Gastrocnemius medialis (tissue), 4 donors: ENCODE measurements around the gene ACO1. TPM values are rescaled to one million over a fixed set of nuclear protein-coding genes. Genes with fewer than 3 reads are reported as not detected.

ENCODE experiments used
- ATAC-seq, 2 donors: fragments of 150-250 bp; one replicate each; pipeline ENCODE4 v1.9.1; 2016
- DNase-seq, 2 donors: peaks; one replicate each; pipeline ENCODE4 v3.0.0-alpha.2; 2019
- H3K27ac ChIP-seq, 4 donors: fragments of 200-600 bp; sonication (generic); 1 replicate in 1 of 4; 2 replicates in 3 of 4; pipeline ENCODE4 v1.5.1; 2016 to 2018; ENCODE audit warnings: mild to moderate bottlenecking in 2 of 4, moderate library complexity in 1 of 4
- H3K27me3 ChIP-seq, 3 donors: fragments of 200-600 bp; sonication (generic) in 2 of 3; 1 replicate in 1 of 3; 2 replicates in 2 of 3; pipeline versions ENCODE4 v1.5.1 to v1.6.0; 2016 to 2019; ENCODE audit warnings: mild to moderate bottlenecking in 1 of 3, moderate library complexity in 1 of 3
- H3K36me3 ChIP-seq, 2 donors: fragments of 200-600 bp; sonication (generic) in 1 of 2; one replicate each; pipeline ENCODE4 v1.5.1; 2017 to 2018
- H3K4me1 ChIP-seq, 2 donors: fragments of 200-600 bp; sonication (generic) in 1 of 2; one replicate each; pipeline ENCODE4 v1.5.1; 2016 to 2017; ENCODE audit warnings: mild to moderate bottlenecking in 2 of 2
- H3K4me3 ChIP-seq, 4 donors: fragments of 200-600 bp; sonication (generic) in 3 of 4; 1 replicate in 1 of 4; 2 replicates in 3 of 4; pipeline ENCODE4 v1.5.1; 2016 to 2019; ENCODE audit warnings: mild to moderate bottlenecking in 2 of 4
- H3K9me3 ChIP-seq, 3 donors: fragments of 200-600 bp; sonication (generic) in 2 of 3; 1 replicate in 1 of 3; 2 replicates in 2 of 3; pipeline ENCODE4 v1.5.1; 2016 to 2019
- CTCF ChIP-seq, 5 experiments: fragments of 450-650 bp in 3 of 5; fragments of 200-600 bp in 2 of 5; sonication (generic) in 2 of 5; IDR thresholded peaks in 4 of 5; conservative IDR thresholded peaks in 1 of 5; 1 replicate in 4 of 5; 2 replicates in 1 of 5; pipeline ENCODE4 v1.5.1; 2016 to 2019; ENCODE audit warnings: antibody characterized with exemption in 5 of 5, mild to moderate bottlenecking in 3 of 5, moderate library complexity in 3 of 5
- POLR2A ChIP-seq, 2 donors: fragments of 450-650 bp; IDR thresholded peaks; one replicate each; pipeline ENCODE4 v1.6.1; 2017; ENCODE audit warnings: antibody characterized with exemption in 2 of 2, mild to moderate bottlenecking in 2 of 2, moderate library complexity in 2 of 2
- in situ Hi-C, 4 donors: fragments of 200-750 bp; cut with MboI; loops; one replicate each; pipeline versions ENCODE4 v1.15.0 to v1.8.0; 2017; ENCODE audit warnings: low sequenced_read_pairs in 4 of 4
- intact Hi-C: fragments of 100-400 bp; cut with DNase I; formaldehyde crosslinking; loops from one replicate; pipeline ENCODE4 v1.15.1; 2023; ENCODE audit warnings: low total_unique reads
- total RNA-seq, 4 donors: library from RNA; depleted of rRNA; stranded (reverse); fragments of >200 nt; gene quantifications; one replicate each; pipeline versions ENCODE4 v1.1.0 to v1.2.3, GENCODE V29; 2016

The ACO1 gene
- total RNA-seq, 4 donors from 2014 or later: 28.3 to 35.0 (median 30.3) TPM

GRCh38 chr9:32360983-32361673 is 23.3 kb upstream of the ACO1 start:
- ATAC-seq (no peak), DNase-seq (no peak)
- H3K27ac ChIP-seq: no peak overlapping the region
- no peak for TF ChIP-seq CTCF (IDR thresholded peaks at IDR 0.05 in 4 of 5, conservative IDR thresholded peaks at IDR 0.05 in 1 of 5)
- no peak for TF ChIP-seq POLR2A (IDR thresholded peaks at IDR 0.05)
- no peak overlapping the region for H3K4me3 ChIP-seq
- no peaks in the 10 kb centered on the region for H3K4me1 ChIP-seq
- no peaks in the 10 kb centered on the region for H3K9me3 ChIP-seq
- intact Hi-C loops: no loop called here
- H3K36me3 ChIP-seq: no peaks in the 10 kb centered on the region
- no peaks in the 10 kb centered on the region for H3K27me3 ChIP-seq
- in situ Hi-C loops: no loop called here

DNA sequence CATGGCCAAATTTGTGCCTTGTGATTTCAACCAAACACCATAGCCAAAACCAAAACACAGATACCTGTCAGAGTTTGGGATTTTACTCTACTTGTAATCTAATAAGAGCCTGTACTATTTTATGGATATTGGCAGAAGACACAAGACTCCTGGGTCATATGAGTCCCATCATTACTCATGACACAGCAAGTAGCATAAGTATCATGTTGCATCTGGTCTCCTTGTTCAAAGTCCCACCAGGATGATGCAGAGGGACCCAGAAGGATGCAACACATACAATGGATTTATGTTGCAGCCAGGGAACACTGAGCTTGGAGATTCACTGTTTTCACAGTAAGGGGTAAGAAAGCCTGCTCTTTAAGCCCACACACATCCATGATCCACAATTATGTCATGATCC is 13.2 kb upstream of the ACO1 start:
- intact Hi-C loops: no loop called here
- TF ChIP-seq CTCF (IDR thresholded peaks at IDR 0.05 in 4 of 5, conservative IDR thresholded peaks at IDR 0.05 in 1 of 5) (no peak), POLR2A (IDR thresholded peaks at IDR 0.05) (no peak)
- no peak for ATAC-seq

GRCh38 chr9:32371679-32372078 is 12.8 kb upstream of the ACO1 start:
- ATAC-seq: no peak
- in situ Hi-C loops: loop anchor here in 1 of 4 donors (5.0 to 10.0 kb wide), 2 partner anchors 206 to 603 kb away; no protein-coding TSS in a partner anchor

More for the DNA sequence above, 13.2 kb upstream of the ACO1 start:
- no peak overlapping the region for H3K27ac ChIP-seq
- H3K4me3 ChIP-seq: no peak overlapping the region
- H3K4me1 ChIP-seq: no peaks in the 10 kb centered on the region
- no peak for DNase-seq
- H3K9me3 ChIP-seq: no peaks in the 10 kb centered on the region
- in situ Hi-C loops: loop anchor here in 1 of 4 donors (5.0 to 10.0 kb wide), 2 partner anchors 206 to 604 kb away; no protein-coding TSS in a partner anchor
- no peaks in the 10 kb centered on the region for H3K36me3 ChIP-seq
- no peaks in the 10 kb centered on the region for H3K27me3 ChIP-seq

GRCh38 chr9:32376285-32376684 is 8.2 kb upstream of the ACO1 start:
- Histone ChIP-seq H3K36me3 (no peaks in the 10 kb centered on the region), H3K27me3 (no peaks in the 10 kb centered on the region), H3K9me3 (no peaks in the 10 kb centered on the region), H3K27ac (no peak overlapping the region), H3K4me1 (peaks cover 0 to 3% of the 10 kb centered on the region in 2 donors), H3K4me3 (no peak overlapping the region)
- TF ChIP-seq CTCF (IDR thresholded peaks at IDR 0.05 in 4 of 5, conservative IDR thresholded peaks at IDR 0.05 in 1 of 5) (no peak), POLR2A (IDR thresholded peaks at IDR 0.05) (no peak)
- in situ Hi-C loops (loop anchor here in 2 of 4 donors (10.0 to 25.0 kb wide), 2 partner anchors 599 to 786 kb away; partner anchors contain the start of gene B4GALT1 (in 1 of the 2)), intact Hi-C loops (no loop called here)
- ATAC-seq (no peak), DNase-seq (no peak)

More at GRCh38 chr9:32371679-32372078, 12.8 kb upstream of the ACO1 start:
- TF ChIP-seq POLR2A (IDR thresholded peaks at IDR 0.05) (no peak), CTCF (IDR thresholded peaks at IDR 0.05 in 4 of 5, conservative IDR thresholded peaks at IDR 0.05 in 1 of 5) (no peak)
- Histone ChIP-seq H3K27ac (no peak overlapping the region), H3K36me3 (no peaks in the 10 kb centered on the region), H3K4me1 (no peaks in the 10 kb centered on the region), H3K4me3 (no peak overlapping the region), H3K27me3 (no peaks in the 10 kb centered on the region), H3K9me3 (no peaks in the 10 kb centered on the region)
- no peak for DNase-seq
- intact Hi-C loops: no loop called here
